Heart left ventricle (tissue), 16 donors: ENCODE data around the gene MAN2B2. TPM values are rescaled to one million over a fixed set of nuclear protein-coding genes. Genes with fewer than 3 reads are reported as not detected.

ENCODE experiments used
- ATAC-seq, 4 donors: fragments of 200-7000 bp; cut with Tn5 transposase; one replicate each; pipeline ENCODE4 v1.9.1; 2020 to 2022; ENCODE audit warnings: moderate library complexity in 4 of 4, mild to moderate bottlenecking in 3 of 4, moderate number of reproducible peaks in 1 of 4
- DNase-seq, 5 donors: peaks; one replicate each; pipeline ENCODE4 v3.0.0-alpha.2; 2020
- H3K27ac ChIP-seq, 12 donors: fragments of 200-600 bp; sonication (generic) in 4 of 12; one replicate each; pipeline versions ENCODE4 v1.5.0 to v1.8.0; 2016 to 2022; ENCODE audit warnings: mild to moderate bottlenecking in 2 of 12
- H3K27me3 ChIP-seq, 9 donors: fragments of 200-600 bp; sonication (generic) in 2 of 9; one replicate each; pipeline versions ENCODE4 v1.5.1 to v1.8.0; 2016 to 2022; ENCODE audit warnings: mild to moderate bottlenecking in 3 of 9
- H3K36me3 ChIP-seq, 9 donors: fragments of 200-600 bp; sonication (generic) in 2 of 9; one replicate each; pipeline versions ENCODE4 v1.5.0 to v1.8.0; 2018 to 2022; ENCODE audit warnings: mild to moderate bottlenecking in 2 of 9
- H3K4me1 ChIP-seq, 12 donors: fragments of 200-600 bp; sonication (generic) in 4 of 12; one replicate each; pipeline versions ENCODE4 v1.5.0 to v1.8.0; 2016 to 2022; ENCODE audit warnings: mild to moderate bottlenecking in 3 of 12
- H3K4me3 ChIP-seq, 12 donors: fragments of 200-600 bp; sonication (generic) in 4 of 12; one replicate each; pipeline versions ENCODE4 v1.5.0 to v1.8.0; 2017 to 2022; ENCODE audit warnings: mild to moderate bottlenecking in 9 of 12, moderate library complexity in 4 of 12
- H3K9me3 ChIP-seq, 12 donors: fragments of 200-600 bp; sonication (generic) in 4 of 12; one replicate each; pipeline versions ENCODE4 v1.5.0 to v1.8.0; 2016 to 2022; ENCODE audit warnings: mild to moderate bottlenecking in 1 of 12
- CTCF ChIP-seq, 12 donors: fragments of 200-600 bp; sonication (generic) in 4 of 12; IDR thresholded peaks; one replicate each; pipeline versions ENCODE4 v1.5.0 to v1.8.0; 2018 to 2022; ENCODE audit warnings: antibody characterized with exemption in 12 of 12, mild to moderate bottlenecking in 5 of 12
- POLR2A ChIP-seq, 2 donors: fragments of 450-650 bp; IDR thresholded peaks; one replicate each; pipeline ENCODE4 v1.6.1; 2017; ENCODE audit warnings: antibody characterized with exemption in 2 of 2, mild to moderate bottlenecking in 2 of 2, moderate library complexity in 2 of 2
- WGBS, 4 donors: extraction: QIAGEN DNeasy Blood & Tissue Kit in 2 of 4; methylation state at CpG; one replicate each; pipeline versions ENCODE4 v1.1.5 to v1.1.7; 2013 to 2018; 5-methylcytosine and 5-hydroxymethylcytosine counted together
- intact Hi-C, 10 donors: fragments of 100-400 bp; cut with DNase I; formaldehyde crosslinking; loops; one replicate each; pipeline versions ENCODE4 v1.11.1 to v1.14.2; 2022
- polyA plus RNA-seq, 2 donors: library from polyadenylated mRNA; stranded (reverse); fragments of 200-250 nt; gene quantifications; one replicate each; pipeline ENCODE4 v1.2.3, GENCODE V29; 2013
- total RNA-seq, 9 donors: library from RNA; depleted of rRNA in 2 of 9; stranded (reverse); fragments of >200 nt in 2 of 9; fragmentation: NEBNext Ultra II Directional in 3 of 9; extraction: Animal tissue kit (Norgen Biotek cat#: 25700) in 3 of 9; gene quantifications; one replicate each; pipeline versions ENCODE4 v1.1.0 to v1.2.4, GENCODE V29; 2016 to 2023
- donor health status: ischemic (EF 13 %, LVEDD 7.1; RV severe dilation, severe dysfunction).
- donor health status: healthy with polysubstance abuse.
- donor health status: DM: no; HTN: yes; CAD: no.
- donor health status: DM: no; HTN: no; CAD: no.
- donor health status: ischemic (EF 25% LVEDD 6.9; RV normal size, moderate dysfunction).
- donor health status: ischemic (EF 25% LVEDD 5.7; RV mildly dilated, moderate dysfunction).
- donor health status: healthy.
- donor health status: DM: yes; HTN: yes; CAD: no.
- donor health status: ischemic (EF 35%, LVEDD 5.7; RV mildly dilated, moderate dysfunction).
- donor health status: nonischemic (EF 11% LVEDD 7.7; RV severe dilation, severe dysfunction).
- donor health status: DM: yes; HTN: yes; CAD: no.
- donor health status: PGD.
- donor health status: ischemic (EF 29% LVEDD 5.4; RV normal size, mild dysfunction).
- donor health status: nonischemic (EF 23%, LVEDD 6.1; RV moderate dilation, normal function).

MAN2B2 gene
- total and polyA plus RNA-seq, 11 donors: 4.4 to 33.6 (median 19.8) TPM

GRCh38 chr4:6568689-6569332 is 6.2 kb upstream of the MAN2B2 start:
- ATAC-seq: no peak
- DNase-seq: no peak
- intact Hi-C loops: no loop called here

GRCh38 chr4:6571608-6572007 is 3.4 kb upstream of the MAN2B2 start:
- H3K27ac ChIP-seq: no peak overlapping the region
- H3K4me3 ChIP-seq: no peak overlapping the region
- peaks cover 0 to 5% (median 0%) of the 10 kb centered on the region in 9 donors for H3K27me3 ChIP-seq
- peaks cover 0 to 6% (median 0%) of the 10 kb centered on the region in 12 donors for H3K9me3 ChIP-seq
- H3K4me1 ChIP-seq: peaks cover 0 to 22% (median 13%) of the 10 kb centered on the region in 12 donors
- WGBS, 4 donors: 82 to 96% (median 87%) methylated on average over 3 of the region's 3 CpGs
- DNase-seq (no peak), ATAC-seq (no peak)
- H3K36me3 ChIP-seq: no peaks in the 10 kb centered on the region
- intact Hi-C loops: no loop called here
- TF ChIP-seq CTCF (IDR thresholded peaks at IDR 0.05): no peak
- TF ChIP-seq POLR2A (IDR thresholded peaks at IDR 0.05): no peak

More at GRCh38 chr4:6568689-6569332, 6.2 kb upstream of the MAN2B2 start:
- no peaks in the 10 kb centered on the region for H3K36me3 ChIP-seq
- peaks cover 0 to 6% (median 0%) of the 10 kb centered on the region in 12 donors for H3K9me3 ChIP-seq
- TF ChIP-seq POLR2A (IDR thresholded peaks at IDR 0.05): no peak
- TF ChIP-seq CTCF (IDR thresholded peaks at IDR 0.05): no peak
- H3K4me3 ChIP-seq: no peak overlapping the region
- H3K27ac ChIP-seq: no peak overlapping the region
- peaks cover 0 to 22% (median 9%) of the 10 kb centered on the region in 9 donors for H3K27me3 ChIP-seq
- 72 to 84% (median 77%) methylated on average over 12 to 13 of the region's 13 CpGs for WGBS, 4 donors
- peaks cover 0 to 8% (median 5%) of the 10 kb centered on the region in 12 donors for H3K4me1 ChIP-seq

- Histone ChIP-seq H3K9me3 (peaks cover 0 to 6% (median 0%) of the 10 kb centered on the region in 12 donors), H3K27me3 (no peaks in the 10 kb centered on the region), H3K4me3 (no peak overlapping the region), H3K27ac (no peak overlapping the region), H3K4me1 (peaks cover 0 to 22% (median 13%) of the 10 kb centered on the region in 12 donors), H3K36me3 (peaks cover 0 to 16% (median 5%) of the 10 kb centered on the region in 9 donors)
- TF ChIP-seq POLR2A (IDR thresholded peaks at IDR 0.05): no peak
- no peak for TF ChIP-seq CTCF (IDR thresholded peaks at IDR 0.05)
- intact Hi-C loops: no loop called here
- ATAC-seq (no peak), DNase-seq (peak in 1 of 5 donors; percentile 42)
- 63 to 86% (median 67%) methylated on average over 1 to 6 of the region's 6 CpGs for WGBS, 4 donors
Observed at GRCh38 chr4:6573551-6573950, 1.4 kb upstream of the MAN2B2 start.

- peak overlapping the region in 5 of 12 donors; percentile 42 to 79 (median 60) for H3K27ac ChIP-seq
- peak in 2 of 5 donors; percentile 34 to 37 for DNase-seq
- peaks cover 0 to 6% (median 0%) of the 10 kb centered on the region in 12 donors for H3K9me3 ChIP-seq
- peak overlapping the region; percentile 66 to 97 (median 86) for H3K4me3 ChIP-seq
- intact Hi-C loops: no loop called here
- H3K36me3 ChIP-seq: peaks cover 0 to 18% (median 7%) of the 10 kb centered on the region in 9 donors
- H3K4me1 ChIP-seq: peaks cover 0 to 22% (median 13%) of the 10 kb centered on the region in 12 donors
- H3K27me3 ChIP-seq: no peaks in the 10 kb centered on the region
- TF ChIP-seq POLR2A (IDR thresholded peaks at IDR 0.05): no peak
- 39 to 49% (median 45%) methylated on average over 11 to 16 of the region's 16 CpGs for WGBS, 4 donors
- ATAC-seq: no peak
Observed at GRCh38 chr4:6573986-6574746, 823 bp upstream of the MAN2B2 start.
